ENCODE results near the gene HPS3. TPM values are rescaled to one million over a fixed set of nuclear protein-coding genes. Genes with fewer than 3 reads are reported as not detected.

Gene HPS3
- polyA plus RNA-seq, 1 donor from 2014 or later, result 17.1 TPM

GRCh38 chr3:149160754-149161300 lies 31.4 kb downstream of the HPS3 start:
- Histone ChIP-seq H3K36me3 (ENCODE audit: insufficient read depth, low read length) (no peaks in the 10 kb centered on the region), H3K9me2 (ENCODE audit: insufficient read depth, low read length) (no peaks in the 10 kb centered on the region), H3K79me2 (replicated peaks; ENCODE audit: insufficient read depth, low read length) (no peaks in the 10 kb centered on the region), H4K20me1 (ENCODE audit: insufficient read depth) (no peaks in the 10 kb centered on the region), H3K27me3 (ENCODE audit: insufficient read depth, low read depth, low read length) (no peaks in the 10 kb centered on the region), H2AFZ (ENCODE audit: low read depth, low read length) (no peak overlapping the region), H3K4me2 (ENCODE audit: low read length) (no peak overlapping the region), H3F3A (ENCODE audit: insufficient read depth, low read length, poor library complexity, severe bottlenecking) (no peaks in the 10 kb centered on the region), H3K4me3 (ENCODE audit: low read length) (no peak overlapping the region), H3K9me3 (ENCODE audit: low read length) (no peaks in the 10 kb centered on the region), H3K9ac (ENCODE audit: low read length) (no peak overlapping the region), H3K27ac (ENCODE audit: low read length) (no peak overlapping the region)
- TF ChIP-seq POLR2AphosphoS5 (IDR thresholded peaks at IDR 0.05) (no peak), REST (IDR thresholded peaks at IDR 0.05; ENCODE audit: borderline replicate concordance) (no peak), TAF1 (IDR thresholded peaks at IDR 0.05; ENCODE audit: low read depth) (no peak), MXI1 (conservative IDR thresholded peaks at IDR 0.05; ENCODE audit: poor library complexity, severe bottlenecking) (no peak), EP300 (conservative IDR thresholded peaks at IDR 0.05; ENCODE audit: poor library complexity, severe bottlenecking) (no peak), EZH2 (IDR thresholded peaks at IDR 0.05; ENCODE audit: borderline replicate concordance, insufficient read depth, low read length, poor library complexity, severe bottlenecking) (no peak), SMC3 (conservative IDR thresholded peaks at IDR 0.05; ENCODE audit: poor library complexity) (no peak), CTCF (IDR thresholded peaks at IDR 0.05; ENCODE audit: poor library complexity, severe bottlenecking) (no peak), RAD21 (conservative IDR thresholded peaks at IDR 0.05) (no peak)

GRCh38 chr3:149162007-149162406 lies 32.6 kb downstream of the HPS3 start:
- Histone ChIP-seq H3F3A (ENCODE audit: insufficient read depth, low read length, poor library complexity, severe bottlenecking) (no peaks in the 10 kb centered on the region), H3K9me2 (ENCODE audit: insufficient read depth, low read length) (no peaks in the 10 kb centered on the region), H3K9me3 (ENCODE audit: low read length) (no peaks in the 10 kb centered on the region), H2AFZ (ENCODE audit: low read depth, low read length) (no peak overlapping the region), H3K9ac (ENCODE audit: low read length) (no peak overlapping the region), H3K27ac (ENCODE audit: low read length) (no peak overlapping the region), H3K27me3 (ENCODE audit: insufficient read depth, low read depth, low read length) (no peaks in the 10 kb centered on the region), H3K4me2 (ENCODE audit: low read length) (no peak overlapping the region), H3K79me2 (replicated peaks; ENCODE audit: insufficient read depth, low read length) (no peaks in the 10 kb centered on the region), H3K36me3 (ENCODE audit: insufficient read depth, low read length) (no peaks in the 10 kb centered on the region), H4K20me1 (ENCODE audit: insufficient read depth) (no peaks in the 10 kb centered on the region), H3K4me3 (ENCODE audit: low read length) (no peak overlapping the region)
- TF ChIP-seq SMC3 (conservative IDR thresholded peaks at IDR 0.05; ENCODE audit: poor library complexity), result no peak

GRCh38 chr3:149163066-149163465 lies 33.6 kb downstream of the HPS3 start:
- Histone ChIP-seq H3K36me3 (ENCODE audit: insufficient read depth, low read length) (no peaks in the 10 kb centered on the region), H3K9me3 (ENCODE audit: low read length) (no peaks in the 10 kb centered on the region), H3F3A (ENCODE audit: insufficient read depth, low read length, poor library complexity, severe bottlenecking) (no peaks in the 10 kb centered on the region), H3K4me3 (ENCODE audit: low read length) (no peak overlapping the region), H3K27me3 (ENCODE audit: insufficient read depth, low read depth, low read length) (no peaks in the 10 kb centered on the region), H3K27ac (ENCODE audit: low read length) (no peak overlapping the region), H4K20me1 (ENCODE audit: insufficient read depth) (no peaks in the 10 kb centered on the region), H3K79me2 (replicated peaks; ENCODE audit: insufficient read depth, low read length) (no peaks in the 10 kb centered on the region), H3K9me2 (ENCODE audit: insufficient read depth, low read length) (no peaks in the 10 kb centered on the region), H3K9ac (ENCODE audit: low read length) (no peak overlapping the region), H3K4me2 (ENCODE audit: low read length) (no peak overlapping the region), H2AFZ (ENCODE audit: low read depth, low read length) (no peak overlapping the region)
- TF ChIP-seq MXI1 (conservative IDR thresholded peaks at IDR 0.05; ENCODE audit: poor library complexity, severe bottlenecking) (no peak), CTCF (IDR thresholded peaks at IDR 0.05; ENCODE audit: poor library complexity, severe bottlenecking) (no peak), EP300 (conservative IDR thresholded peaks at IDR 0.05; ENCODE audit: poor library complexity, severe bottlenecking) (no peak), EZH2 (IDR thresholded peaks at IDR 0.05; ENCODE audit: borderline replicate concordance, insufficient read depth, low read length, poor library complexity, severe bottlenecking) (no peak), SMC3 (conservative IDR thresholded peaks at IDR 0.05; ENCODE audit: poor library complexity) (no peak)
